GM19193 (cell line): ENCODE data around the gene TTN.

ENCODE experiments used
- POLR2A ChIP-seq: IDR thresholded peaks from 4 replicates; pipeline ENCODE4 v1.6.1; 2011; ENCODE audit not compliant: insufficient read depth, insufficient read length; ENCODE audit errors: extremely low read depth

TTN gene

GRCh38 chr2:178650554-178650953 is 156.7 kb downstream of the TTN start:
- no peak for TF ChIP-seq POLR2A

DNA sequence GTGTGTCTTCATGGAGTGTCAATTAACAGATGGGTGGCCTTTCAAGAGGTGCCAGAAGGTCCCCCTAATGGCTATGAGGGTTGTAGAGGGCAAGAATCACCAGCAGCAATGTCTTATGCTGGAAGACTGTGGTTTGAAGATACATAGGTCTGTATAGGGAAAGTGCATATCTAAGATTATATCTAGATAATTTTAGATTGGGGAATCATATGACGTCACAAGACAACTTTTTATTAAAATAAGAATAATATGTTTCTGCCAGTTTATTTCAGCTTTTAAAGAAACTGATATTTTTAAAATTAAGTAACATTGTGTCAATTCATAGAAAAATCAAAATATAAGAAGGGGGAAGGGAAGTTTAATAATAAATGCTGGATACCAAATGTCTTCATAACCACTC is 162.3 kb downstream of the TTN start:
- no peak for TF ChIP-seq POLR2A

- no peak for TF ChIP-seq POLR2A
Measured at GRCh38 chr2:178641498-178641897, 165.7 kb downstream of the TTN start.

GRCh38 chr2:178635897-178636296 is 171.3 kb downstream of the TTN start:
- no peak for TF ChIP-seq POLR2A

- no peak for TF ChIP-seq POLR2A
Measured at GRCh38 chr2:178632729-178633128, 174.5 kb downstream of the TTN start.

- TF ChIP-seq POLR2A = no peak
Measured at GRCh38 chr2:178630581-178630980, 176.6 kb downstream of the TTN start.

DNA sequence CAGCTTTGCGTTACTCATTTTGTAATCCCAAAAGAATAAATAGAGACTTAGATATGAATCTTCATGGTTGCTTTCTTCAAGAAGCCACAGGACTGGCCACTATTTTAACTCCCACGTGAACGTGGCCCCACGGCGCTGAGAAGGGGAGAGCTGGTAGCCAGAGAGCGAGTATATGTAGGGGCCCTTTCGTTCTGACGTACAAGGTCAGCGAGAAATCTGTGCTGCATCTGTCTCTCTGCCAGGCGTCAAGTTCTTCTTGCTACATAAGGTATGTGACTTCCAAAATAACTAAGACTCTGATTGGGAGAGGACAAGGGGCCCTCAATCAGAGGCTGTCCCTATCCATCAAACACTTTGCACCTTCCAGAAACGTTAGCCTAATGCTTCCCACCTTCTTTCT is 177.8 kb downstream of the TTN start:
- TF ChIP-seq POLR2A = no peak

- TF ChIP-seq POLR2A = no peak
Measured at GRCh38 chr2:178628605-178629004, 178.6 kb downstream of the TTN start.

GRCh38 chr2:178627401-178627800 is 179.8 kb downstream of the TTN start:
- no peak for TF ChIP-seq POLR2A

DNA sequence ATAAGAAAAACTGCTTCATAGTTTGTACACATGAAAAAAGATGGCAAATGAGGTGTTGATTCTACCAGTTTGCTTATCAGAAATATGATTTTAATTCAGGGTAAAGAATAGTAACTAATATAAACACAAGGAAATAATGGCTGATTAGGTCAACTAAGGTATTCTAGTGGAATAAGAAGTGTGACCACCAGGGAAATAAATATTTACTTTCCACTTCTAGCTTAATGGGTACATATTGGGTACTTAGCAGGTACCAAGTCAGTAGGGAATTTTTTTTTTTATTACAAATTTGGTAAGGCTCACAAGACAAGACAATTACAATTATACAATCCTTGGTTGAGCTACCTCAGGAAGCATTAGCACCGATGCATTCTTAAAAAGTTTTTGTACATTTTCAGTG is 191.3 kb downstream of the TTN start:
- no peak for TF ChIP-seq POLR2A

DNA sequence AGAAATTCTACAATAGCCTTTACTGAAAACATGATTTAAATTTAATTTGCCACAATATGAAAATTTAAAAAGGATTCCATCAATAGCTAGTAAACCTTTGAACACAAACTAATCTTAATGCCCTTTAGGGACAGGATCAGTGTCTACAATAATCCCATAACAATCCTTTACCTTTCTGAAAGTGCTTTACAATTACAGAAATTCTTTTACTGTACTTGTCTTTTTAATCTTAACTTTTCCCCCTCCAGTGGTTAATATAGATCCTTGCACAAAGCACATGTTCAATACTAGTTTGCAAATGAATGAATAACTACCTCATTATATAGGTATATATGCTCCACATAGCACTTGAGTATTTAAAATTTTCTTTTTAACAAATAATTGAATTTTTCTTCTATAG is 204.3 kb downstream of the TTN start:
- no peak for TF ChIP-seq POLR2A

DNA sequence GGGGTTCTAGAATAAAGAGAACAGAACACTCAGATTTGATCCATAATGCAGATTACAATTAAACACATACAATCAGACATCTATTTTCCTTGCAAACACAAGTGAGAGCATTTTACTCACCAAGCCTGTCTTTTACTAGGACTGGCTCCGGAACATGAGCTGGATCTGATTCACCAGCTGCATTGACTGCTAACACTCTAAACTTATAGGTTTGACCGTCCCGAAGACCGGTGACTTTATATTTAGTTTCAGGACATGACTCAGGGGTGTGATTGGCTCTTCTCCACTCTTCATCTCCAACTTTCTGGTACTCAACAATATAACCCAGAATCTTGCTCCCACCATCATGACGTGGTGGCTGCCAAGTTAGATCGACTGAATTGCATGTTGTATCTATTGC is 214.6 kb downstream of the TTN start:
- no peak for TF ChIP-seq POLR2A

DNA sequence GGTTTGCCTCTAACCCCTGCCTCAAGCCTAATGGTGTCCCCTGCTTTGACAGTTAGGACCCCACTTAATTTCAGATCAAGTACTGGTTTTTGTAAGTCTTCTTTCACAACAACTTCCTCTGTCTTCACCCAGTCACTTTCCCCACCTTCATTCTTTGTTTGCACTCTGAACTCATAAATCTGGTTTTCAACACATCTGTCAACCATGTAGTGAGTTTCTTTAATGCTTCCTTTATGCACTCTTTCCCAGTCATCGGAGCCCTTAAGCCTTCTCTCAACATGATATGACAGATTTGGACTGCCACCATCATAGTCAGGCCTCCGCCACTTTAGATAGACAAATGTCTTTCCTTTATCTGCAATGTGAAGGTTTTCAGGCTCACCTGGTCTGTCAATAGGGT is 217.9 kb downstream of the TTN start:
- no peak for TF ChIP-seq POLR2A

- TF ChIP-seq POLR2A = no peak
Measured at GRCh38 chr2:178584666-178585065, 222.6 kb downstream of the TTN start.

- no peak for TF ChIP-seq POLR2A
Measured at GRCh38 chr2:178579006-178579405, 228.2 kb downstream of the TTN start.

- no peak for TF ChIP-seq POLR2A
Measured at GRCh38 chr2:178574789-178575188, 232.4 kb downstream of the TTN start.

GRCh38 chr2:178568227-178568626 is 239.0 kb downstream of the TTN start:
- no peak for TF ChIP-seq POLR2A
